Fibroblast of lung (primary cell): ENCODE data around the gene MYOM3.
"Not testable (repeated sequence)": the region's sequence is repeated elsewhere in the genome, so short reads cannot be mapped to it uniquely, and the experiment has no call there.

Experiments used
- CTCF ChIP-seq, 2 donors: IDR thresholded peaks in 1 of 2; conservative IDR thresholded peaks in 1 of 2; 1 replicate in 1 of 2; 2 replicates in 1 of 2; pipeline ENCODE4 v1.5.1; 2011 to 2012; ENCODE audit warnings: low read length in 2 of 2, control low read depth in 1 of 2, inconsistent platforms in 1 of 2, low read depth in 1 of 2, mild to moderate bottlenecking in 1 of 2
- EZH2 ChIP-seq: IDR thresholded peaks from 2 replicates; pipeline ENCODE4 v1.5.1; 2012; ENCODE audit warnings: low read length, control low read depth, mild to moderate bottlenecking; ENCODE audit errors: missing control alignments

GRCh38 chr1:24012878-24013277, 99.1 kb downstream of the MYOM3 start:
- TF ChIP-seq CTCF (conservative IDR thresholded peaks at IDR 0.05 in 1 of 2, IDR thresholded peaks at IDR 0.05 in 1 of 2; ENCODE audit: low read depth in 1 of 2, low read length in 2 of 2); EZH2: not testable (repeated sequence)
